ENCODE measurements around the gene MYRF.

DNA sequence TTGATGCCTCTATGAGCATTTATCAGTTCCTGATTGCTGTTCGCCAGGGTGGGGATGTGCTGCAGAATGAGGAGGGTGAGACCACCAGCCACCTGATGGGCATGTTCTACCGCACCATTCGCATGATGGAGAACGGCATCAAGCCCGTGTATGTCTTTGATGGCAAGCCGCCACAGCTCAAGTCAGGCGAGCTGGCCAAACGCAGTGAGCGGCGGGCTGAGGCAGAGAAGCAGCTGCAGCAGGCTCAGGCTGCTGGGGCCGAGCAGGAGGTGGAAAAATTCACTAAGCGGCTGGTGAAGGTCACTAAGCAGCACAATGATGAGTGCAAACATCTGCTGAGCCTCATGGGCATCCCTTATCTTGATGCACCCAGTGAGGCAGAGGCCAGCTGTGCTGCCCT is 43.0 kb downstream of the MYRF start:
- TF ChIP-seq ZNF296 (CRISPR knock-in tag; conservative IDR thresholded peaks at IDR 0.05): no peak
- TF ChIP-seq ELF4 (CRISPR knock-in tag; IDR thresholded peaks at IDR 0.05; ENCODE audit: borderline replicate concordance): no peak
- TF ChIP-seq MAFK (conservative IDR thresholded peaks at IDR 0.05 in 1 of 2, IDR thresholded peaks at IDR 0.05 in 1 of 2; ENCODE audit: low read length in 2 of 2): no peak
- no peak for TF ChIP-seq AKAP8 (CRISPR knock-in tag; IDR thresholded peaks at IDR 0.05)
- TF ChIP-seq CTCF (CRISPR knock-in tag; IDR thresholded peaks at IDR 0.05): no peak
- TF ChIP-seq E2F2 (CRISPR knock-in tag; IDR thresholded peaks at IDR 0.05; ENCODE audit: borderline replicate concordance): no peak
- TF ChIP-seq, protein P1, sequence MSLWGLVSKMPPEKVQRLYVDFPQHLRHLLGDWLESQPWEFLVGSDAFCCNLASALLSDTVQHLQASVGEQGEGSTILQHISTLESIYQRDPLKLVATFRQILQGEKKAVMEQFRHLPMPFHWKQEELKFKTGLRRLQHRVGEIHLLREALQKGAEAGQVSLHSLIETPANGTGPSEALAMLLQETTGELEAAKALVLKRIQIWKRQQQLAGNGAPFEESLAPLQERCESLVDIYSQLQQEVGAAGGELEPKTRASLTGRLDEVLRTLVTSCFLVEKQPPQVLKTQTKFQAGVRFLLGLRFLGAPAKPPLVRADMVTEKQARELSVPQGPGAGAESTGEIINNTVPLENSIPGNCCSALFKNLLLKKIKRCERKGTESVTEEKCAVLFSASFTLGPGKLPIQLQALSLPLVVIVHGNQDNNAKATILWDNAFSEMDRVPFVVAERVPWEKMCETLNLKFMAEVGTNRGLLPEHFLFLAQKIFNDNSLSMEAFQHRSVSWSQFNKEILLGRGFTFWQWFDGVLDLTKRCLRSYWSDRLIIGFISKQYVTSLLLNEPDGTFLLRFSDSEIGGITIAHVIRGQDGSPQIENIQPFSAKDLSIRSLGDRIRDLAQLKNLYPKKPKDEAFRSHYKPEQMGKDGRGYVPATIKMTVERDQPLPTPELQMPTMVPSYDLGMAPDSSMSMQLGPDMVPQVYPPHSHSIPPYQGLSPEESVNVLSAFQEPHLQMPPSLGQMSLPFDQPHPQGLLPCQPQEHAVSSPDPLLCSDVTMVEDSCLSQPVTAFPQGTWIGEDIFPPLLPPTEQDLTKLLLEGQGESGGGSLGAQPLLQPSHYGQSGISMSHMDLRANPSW (CRISPR knock-in tag; IDR thresholded peaks at IDR 0.05; ENCODE audit: borderline replicate concordance): no peak
- no peak for TF ChIP-seq ZBTB3 (CRISPR knock-in tag; IDR thresholded peaks at IDR 0.05; ENCODE audit: borderline replicate concordance, low read depth)

All from HepG2 (cell line).